Measurements from ENCODE around the gene LRRC75B. TPM values are rescaled to one million over a fixed set of nuclear protein-coding genes. Genes with fewer than 3 reads are reported as not detected.

LRRC75B gene
- total and polyA plus RNA-seq, 2 of the 13 experiments (the other 11 are each of a cell fraction or from before 2014, with no cell fraction given) = 11.8 to 34.8 TPM

DNA sequence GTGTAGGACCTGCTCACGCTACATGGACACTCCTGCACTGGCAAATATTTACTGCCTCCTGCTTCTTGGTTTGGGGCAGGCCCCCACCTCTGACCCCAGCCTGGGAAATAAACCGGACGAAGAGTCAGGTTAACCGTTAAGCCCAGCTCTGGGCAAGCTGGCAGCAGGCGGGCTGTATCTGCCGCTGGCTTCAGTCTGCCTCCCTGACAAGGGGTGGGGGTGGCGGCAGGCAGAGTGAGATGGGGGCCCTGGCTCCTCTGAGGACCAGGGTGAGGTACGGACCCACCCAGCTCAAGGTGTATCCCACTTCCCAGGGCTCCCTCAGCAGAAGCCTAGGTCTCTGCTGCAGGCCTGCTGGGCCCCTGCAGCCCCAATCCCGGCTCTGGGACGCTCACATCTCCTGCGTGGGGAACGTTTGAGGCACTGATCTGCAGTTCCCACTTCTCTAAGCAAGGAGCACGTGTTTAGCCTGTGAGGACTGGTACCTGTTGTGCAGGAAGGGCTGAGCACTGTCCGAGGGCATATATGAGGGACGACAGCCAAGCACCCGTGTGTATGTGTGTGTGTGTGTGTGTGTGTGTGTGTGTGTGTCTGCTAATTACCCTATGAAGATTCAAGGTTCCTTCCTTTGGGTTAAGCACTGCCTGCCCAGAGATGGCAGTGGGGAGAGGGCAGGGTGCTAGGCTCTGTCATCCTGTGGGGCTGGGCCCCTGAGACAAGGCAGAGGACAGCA lies 1.1 kb upstream of the LRRC75B start (continued):
- TF ChIP-seq HOXD1 (CRISPR knock-in tag; IDR thresholded peaks at IDR 0.05) (peak; percentile 59; the same call in 1 of the 2 replicates), PAF1 (CRISPR knock-in tag; IDR thresholded peaks at IDR 0.05) (peak; percentile 68; the same call in 1 of the 2 replicates), ZNF670 (CRISPR knock-in tag; IDR thresholded peaks at IDR 0.05; ENCODE audit: borderline replicate concordance) (no peak), ZNF138 (CRISPR knock-in tag; IDR thresholded peaks at IDR 0.05; ENCODE audit: low read depth) (no peak), HINFP (CRISPR knock-in tag; IDR thresholded peaks at IDR 0.05; ENCODE audit: low read depth) (no peak), ZNF260 (CRISPR knock-in tag; IDR thresholded peaks at IDR 0.05; ENCODE audit: borderline replicate concordance, low read depth) (no peak), E2F1 (CRISPR knock-in tag; IDR thresholded peaks at IDR 0.05) (no peak), NFIC (IDR thresholded peaks at IDR 0.05; ENCODE audit: low read length) (0 out of 2 replicates have a peak, but pooled peaks have one; percentile 9), MAFF (IDR thresholded peaks at IDR 0.05; ENCODE audit: low read depth, low read length) (no peak), ZNF563 (CRISPR knock-in tag; IDR thresholded peaks at IDR 0.05) (no peak), IRX3 (CRISPR knock-in tag; IDR thresholded peaks at IDR 0.05; ENCODE audit: borderline replicate concordance, low read depth) (no peak), NFATC3 (CRISPR knock-in tag; IDR thresholded peaks at IDR 0.05) (no peak), SIN3A (IDR thresholded peaks at IDR 0.05; ENCODE audit: borderline replicate concordance, low read depth, low read length) (peak; percentile 70; the same call in 1 of the 2 replicates), ZNF720 (CRISPR knock-in tag; IDR thresholded peaks at IDR 0.05) (no peak), PTBP1 (IDR thresholded peaks at IDR 0.05; ENCODE audit: low read depth, low read length, poor library complexity, severe bottlenecking) (no peak), DRAP1 (CRISPR knock-in tag; IDR thresholded peaks at IDR 0.05) (peak; percentile 72), KAT7 (CRISPR knock-in tag; IDR thresholded peaks at IDR 0.05; ENCODE audit: borderline replicate concordance) (no peak), ZNF441 (CRISPR knock-in tag; IDR thresholded peaks at IDR 0.05; ENCODE audit: borderline replicate concordance) (no peak), AKAP8 (CRISPR knock-in tag; IDR thresholded peaks at IDR 0.05) (no peak), GLI4 (CRISPR knock-in tag; IDR thresholded peaks at IDR 0.05; ENCODE audit: borderline replicate concordance) (no peak)
- TF ChIP-seq, protein P1, sequence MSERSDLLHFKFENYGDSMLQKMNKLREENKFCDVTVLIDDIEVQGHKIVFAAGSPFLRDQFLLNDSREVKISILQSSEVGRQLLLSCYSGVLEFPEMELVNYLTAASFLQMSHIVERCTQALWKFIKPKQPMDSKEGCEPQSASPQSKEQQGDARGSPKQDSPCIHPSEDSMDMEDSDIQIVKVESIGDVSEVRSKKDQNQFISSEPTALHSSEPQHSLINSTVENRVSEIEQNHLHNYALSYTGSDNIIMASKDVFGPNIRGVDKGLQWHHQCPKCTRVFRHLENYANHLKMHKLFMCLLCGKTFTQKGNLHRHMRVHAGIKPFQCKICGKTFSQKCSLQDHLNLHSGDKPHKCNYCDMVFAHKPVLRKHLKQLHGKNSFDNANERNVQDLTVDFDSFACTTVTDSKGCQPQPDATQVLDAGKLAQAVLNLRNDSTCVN (CRISPR knock-in tag; IDR thresholded peaks at IDR 0.05; ENCODE audit: borderline replicate concordance) = no peak
- TF ChIP-seq, protein P2, sequence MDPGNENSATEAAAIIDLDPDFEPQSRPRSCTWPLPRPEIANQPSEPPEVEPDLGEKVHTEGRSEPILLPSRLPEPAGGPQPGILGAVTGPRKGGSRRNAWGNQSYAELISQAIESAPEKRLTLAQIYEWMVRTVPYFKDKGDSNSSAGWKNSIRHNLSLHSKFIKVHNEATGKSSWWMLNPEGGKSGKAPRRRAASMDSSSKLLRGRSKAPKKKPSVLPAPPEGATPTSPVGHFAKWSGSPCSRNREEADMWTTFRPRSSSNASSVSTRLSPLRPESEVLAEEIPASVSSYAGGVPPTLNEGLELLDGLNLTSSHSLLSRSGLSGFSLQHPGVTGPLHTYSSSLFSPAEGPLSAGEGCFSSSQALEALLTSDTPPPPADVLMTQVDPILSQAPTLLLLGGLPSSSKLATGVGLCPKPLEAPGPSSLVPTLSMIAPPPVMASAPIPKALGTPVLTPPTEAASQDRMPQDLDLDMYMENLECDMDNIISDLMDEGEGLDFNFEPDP (CRISPR knock-in tag; conservative IDR thresholded peaks at IDR 0.05) = 0 out of 2 replicates have a peak, but pooled peaks have one; percentile 47
- TF ChIP-seq, protein P3, sequence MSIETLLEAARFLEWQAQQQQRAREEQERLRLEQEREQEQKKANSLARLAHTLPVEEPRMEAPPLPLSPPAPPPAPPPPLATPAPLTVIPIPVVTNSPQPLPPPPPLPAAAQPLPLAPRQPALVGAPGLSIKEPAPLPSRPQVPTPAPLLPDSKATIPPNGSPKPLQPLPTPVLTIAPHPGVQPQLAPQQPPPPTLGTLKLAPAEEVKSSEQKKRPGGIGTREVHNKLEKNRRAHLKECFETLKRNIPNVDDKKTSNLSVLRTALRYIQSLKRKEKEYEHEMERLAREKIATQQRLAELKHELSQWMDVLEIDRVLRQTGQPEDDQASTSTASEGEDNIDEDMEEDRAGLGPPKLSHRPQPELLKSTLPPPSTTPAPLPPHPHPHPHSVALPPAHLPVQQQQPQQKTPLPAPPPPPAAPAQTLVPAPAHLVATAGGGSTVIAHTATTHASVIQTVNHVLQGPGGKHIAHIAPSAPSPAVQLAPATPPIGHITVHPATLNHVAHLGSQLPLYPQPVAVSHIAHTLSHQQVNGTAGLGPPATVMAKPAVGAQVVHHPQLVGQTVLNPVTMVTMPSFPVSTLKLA (IDR thresholded peaks at IDR 0.05) = no peak

Data from HepG2 (cell line).